ENCODE results near the gene ITGA3.
A peak's percentile ranks its signal among the peaks of the same experiment; 100 is the strongest.
"Not testable (repeated sequence)": the region's sequence is repeated elsewhere in the genome, so short reads cannot be mapped to it uniquely, and the experiment has no call there.

Gene ITGA3

DNA sequence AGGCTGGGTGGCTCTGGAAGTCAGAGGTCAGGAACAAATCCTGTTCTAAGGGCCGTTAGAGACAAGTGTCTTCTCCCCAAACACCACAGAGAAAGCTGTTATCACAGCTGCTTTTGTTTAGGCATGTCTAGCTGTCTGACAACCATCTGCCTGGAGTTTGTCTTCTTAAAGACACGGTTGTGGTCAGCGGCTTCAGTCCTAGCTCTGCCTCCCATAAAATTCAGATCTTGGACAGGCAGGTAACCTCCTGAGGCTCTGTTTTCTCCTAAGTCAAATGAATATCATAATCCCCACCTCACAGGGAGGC is 2.3 kb upstream of the ITGA3 start:
- no peak for DNase-seq

DNA sequence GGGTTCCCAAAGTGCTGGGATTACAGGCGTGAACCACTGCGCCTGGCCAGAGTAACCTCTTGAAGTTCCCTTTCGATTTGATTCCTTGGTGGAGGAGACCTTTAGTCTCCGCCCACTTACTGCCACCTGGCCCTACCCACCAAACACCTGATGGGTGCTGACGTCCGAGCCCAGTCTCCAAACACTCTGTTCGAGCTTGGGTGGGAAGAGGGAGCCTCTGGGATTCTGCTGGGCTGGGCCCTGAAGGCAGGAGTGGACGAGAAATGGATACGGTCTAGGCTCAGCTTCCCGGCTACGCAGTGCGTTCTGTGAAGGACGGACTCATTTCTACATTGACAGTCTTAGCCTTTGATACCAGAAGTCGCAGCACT is 870 bp upstream of the ITGA3 start:
- no peak for DNase-seq

DNA sequence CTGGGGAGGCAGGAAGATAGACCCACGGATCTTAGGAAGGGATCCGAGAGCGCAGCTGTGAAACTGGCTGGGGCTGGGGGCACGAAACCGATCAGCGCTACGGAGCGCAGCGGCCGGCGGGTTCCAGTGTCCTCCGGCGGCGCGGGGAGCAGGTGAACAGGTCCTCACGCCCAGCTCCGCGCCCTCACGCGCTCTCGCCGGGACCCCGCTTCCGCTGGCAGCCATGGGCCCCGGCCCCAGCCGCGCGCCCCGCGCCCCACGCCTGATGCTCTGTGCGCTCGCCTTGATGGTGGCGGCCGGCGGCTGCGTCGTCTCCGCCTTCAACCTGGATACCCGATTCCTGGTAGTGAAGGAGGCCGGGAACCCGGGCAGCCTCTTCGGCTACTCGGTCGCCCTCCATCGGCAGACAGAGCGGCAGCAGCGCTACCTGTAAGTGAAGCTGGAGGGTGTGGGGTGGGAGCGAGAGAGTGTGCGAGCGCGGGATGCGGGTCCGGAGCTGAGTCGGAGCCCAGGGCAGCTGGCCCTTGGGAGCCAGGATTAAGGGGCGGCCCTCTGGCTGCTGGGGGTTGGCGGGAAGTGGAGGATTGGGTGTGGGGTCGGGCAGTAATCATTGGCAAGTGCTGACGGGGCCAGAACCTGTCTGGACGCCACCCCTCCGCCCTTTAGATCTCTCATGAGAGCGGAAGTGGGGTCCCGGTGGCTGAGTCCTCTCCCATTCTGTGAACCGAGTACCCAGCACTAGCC is 479 bp downstream of the ITGA3 start:
- no peak for DNase-seq

DNA sequence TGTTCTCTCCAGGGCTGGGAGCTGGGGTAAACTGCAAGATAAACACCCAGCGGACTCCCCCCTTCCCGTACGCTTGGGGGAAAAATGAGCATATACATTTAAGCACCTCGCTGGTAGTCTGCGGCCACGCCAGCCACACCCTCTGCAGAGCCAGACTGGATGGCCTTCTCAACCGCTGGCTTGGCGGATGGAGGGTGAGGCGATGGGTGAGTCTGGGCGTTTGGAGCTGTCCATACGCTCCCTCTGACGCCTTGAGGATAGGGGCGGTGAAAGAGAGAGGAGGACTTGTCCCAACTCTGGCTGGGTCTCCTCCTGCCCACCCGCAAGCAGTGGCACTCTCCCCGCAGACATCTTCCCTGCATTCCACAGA is 1.0 kb downstream of the ITGA3 start:
- no peak for DNase-seq

DNA sequence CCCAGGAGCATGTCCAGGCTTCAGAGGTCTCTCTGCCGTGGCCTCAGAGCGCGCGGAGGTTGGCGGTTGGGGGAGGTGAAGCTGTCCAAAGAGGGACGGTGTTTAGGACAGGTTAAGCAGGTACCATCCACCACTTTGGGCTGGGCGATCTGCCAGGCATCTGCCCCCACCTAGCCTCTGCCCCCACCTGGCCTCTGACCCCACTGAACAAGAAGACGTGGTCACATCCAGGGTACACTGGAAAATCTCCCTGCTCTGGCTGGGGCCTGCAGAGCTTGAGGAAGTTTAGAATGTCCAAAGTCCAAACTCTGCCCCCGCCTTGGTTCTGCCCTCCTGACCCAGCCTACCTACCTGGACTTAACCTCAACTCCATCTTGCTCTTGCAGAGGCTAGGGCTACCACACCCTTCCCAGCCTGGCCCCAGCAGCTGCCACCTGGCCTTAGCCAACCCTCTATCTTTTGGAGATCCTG is 1.6 kb downstream of the ITGA3 start:
- no peak for DNase-seq

DNA sequence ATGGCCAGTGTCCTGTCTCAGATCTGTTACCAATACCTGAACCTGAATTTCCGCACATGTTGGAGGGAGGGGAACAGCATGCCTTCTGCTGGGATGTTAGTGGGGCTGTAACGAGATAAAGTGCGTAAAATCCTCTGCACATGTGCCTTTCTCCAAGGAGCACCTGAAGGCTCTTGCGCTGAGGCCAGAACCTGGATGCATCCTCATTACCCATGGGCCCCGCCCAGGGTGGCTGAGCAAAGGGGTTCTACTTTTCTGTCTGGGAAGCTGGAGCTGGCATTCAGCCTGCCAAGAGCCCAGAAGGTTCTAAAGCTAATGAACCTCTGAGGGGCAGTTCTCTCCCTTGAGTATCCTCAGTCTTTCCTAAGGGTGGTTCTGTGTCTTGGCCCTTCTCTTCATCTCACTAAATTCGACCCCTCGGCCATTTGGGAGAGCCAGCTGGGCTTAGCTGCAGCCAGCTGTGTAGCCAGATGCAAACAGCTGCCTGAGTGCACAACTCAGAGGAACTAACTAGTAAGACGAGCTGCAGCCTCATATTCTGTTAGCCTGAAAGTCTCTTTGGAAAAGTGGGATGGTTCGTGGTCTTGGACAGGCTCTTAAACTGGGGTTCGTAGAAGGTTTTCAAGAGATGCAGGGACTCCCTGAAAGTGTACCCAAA is 2.5 kb downstream of the ITGA3 start:
- no peak for DNase-seq

DNA sequence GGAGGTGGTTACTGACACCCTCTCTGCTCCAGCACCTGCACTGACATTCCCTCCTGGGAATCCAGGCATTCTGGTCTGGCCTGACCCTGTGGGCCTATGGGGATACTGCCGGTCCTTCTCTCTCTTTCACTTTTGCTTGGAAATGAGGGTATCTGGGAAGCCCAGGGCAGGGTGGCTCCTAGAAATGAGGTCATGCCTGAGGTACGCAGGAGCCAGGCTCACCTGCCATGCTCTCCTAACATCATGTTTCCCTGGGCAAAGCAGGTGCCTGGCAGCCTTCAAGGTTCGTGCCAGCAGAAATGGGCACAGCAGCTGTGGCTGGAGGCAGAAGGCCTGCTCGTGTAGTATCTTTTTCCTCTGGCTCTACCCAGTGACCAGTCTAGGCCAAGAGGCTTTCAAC is 3.3 kb downstream of the ITGA3 start:
- no peak for DNase-seq

DNA sequence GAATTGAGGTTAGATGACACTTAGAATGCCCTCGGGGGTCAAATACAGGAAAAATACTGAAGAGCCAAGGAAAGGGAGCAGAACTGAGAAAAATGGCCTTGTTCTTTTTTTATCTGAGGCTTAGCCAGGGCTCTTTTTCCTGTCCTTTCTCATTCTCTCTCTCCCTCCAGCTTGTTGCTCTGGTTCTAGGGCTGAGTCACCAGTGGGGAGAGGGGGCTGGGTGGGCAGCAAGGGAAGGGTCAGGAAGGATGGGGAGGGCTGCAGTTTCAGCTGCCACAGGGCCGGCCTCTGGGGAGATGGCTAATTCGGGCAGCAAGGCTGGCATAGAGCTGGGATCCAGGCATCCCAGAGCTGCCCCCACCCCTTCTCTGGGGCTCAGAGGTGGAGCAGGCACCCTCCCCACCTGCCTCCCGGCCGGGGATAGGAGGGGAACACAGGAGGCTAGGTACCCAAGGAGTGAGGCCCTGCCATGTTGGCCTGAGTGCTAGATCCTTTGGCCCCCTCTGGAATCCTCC is 3.9 kb downstream of the ITGA3 start:
- DNase-seq: no peak

DNA sequence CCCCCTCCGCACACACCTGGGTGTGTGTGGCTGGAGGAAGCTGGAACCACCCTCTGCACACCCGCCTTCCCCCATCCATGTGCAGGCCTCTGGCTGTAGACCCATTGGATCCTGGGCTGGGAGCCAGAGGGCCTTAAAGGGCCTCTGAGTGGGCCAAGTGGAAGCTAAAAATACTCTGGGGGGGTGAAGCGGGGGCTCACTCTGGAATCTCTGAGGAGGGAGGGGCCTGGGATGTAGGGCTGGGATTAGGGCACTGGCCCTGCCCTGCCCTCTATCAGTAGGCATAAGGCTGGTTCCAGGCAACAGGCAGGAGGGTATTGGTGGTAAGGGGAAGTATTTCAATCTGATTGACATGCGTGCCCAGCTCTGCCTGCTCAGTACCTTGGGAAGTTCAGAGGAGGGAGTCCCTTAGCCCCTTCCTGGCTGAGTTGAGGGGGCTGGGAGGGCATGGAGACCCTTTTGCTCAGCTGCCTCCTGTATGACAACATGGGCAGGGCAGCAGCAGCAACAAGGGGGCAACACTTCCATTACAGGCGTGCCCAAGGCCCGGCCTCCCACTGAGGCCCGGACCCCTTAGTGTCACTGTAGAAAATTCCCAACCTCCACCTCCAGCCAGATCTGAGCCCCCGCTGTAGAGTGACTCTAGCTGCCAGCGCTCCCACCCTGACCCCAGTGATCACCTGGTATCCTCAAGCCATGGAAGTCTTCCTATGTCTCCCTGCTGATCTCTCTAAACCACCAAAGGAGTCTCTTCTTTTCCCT is 5.2 kb downstream of the ITGA3 start:
- DNase-seq: no peak

DNA sequence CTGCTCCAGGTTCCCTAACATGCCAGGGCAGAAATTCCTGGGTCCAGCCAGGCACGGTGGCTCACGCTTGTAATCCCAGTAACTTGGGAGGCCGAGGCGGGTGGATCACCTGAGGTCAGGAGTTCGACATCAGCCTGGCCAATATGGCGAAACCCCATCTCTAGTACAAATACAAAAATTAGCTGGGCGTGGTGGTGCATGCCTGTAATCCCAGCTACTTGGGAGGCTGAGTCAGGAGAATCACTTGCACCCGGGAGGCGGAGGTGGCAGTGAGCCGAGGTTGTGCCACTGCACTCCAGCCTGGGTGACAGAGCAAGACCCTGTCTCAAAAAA is 5.8 kb downstream of the ITGA3 start:
- DNase-seq: not testable (repeated sequence)

DNA sequence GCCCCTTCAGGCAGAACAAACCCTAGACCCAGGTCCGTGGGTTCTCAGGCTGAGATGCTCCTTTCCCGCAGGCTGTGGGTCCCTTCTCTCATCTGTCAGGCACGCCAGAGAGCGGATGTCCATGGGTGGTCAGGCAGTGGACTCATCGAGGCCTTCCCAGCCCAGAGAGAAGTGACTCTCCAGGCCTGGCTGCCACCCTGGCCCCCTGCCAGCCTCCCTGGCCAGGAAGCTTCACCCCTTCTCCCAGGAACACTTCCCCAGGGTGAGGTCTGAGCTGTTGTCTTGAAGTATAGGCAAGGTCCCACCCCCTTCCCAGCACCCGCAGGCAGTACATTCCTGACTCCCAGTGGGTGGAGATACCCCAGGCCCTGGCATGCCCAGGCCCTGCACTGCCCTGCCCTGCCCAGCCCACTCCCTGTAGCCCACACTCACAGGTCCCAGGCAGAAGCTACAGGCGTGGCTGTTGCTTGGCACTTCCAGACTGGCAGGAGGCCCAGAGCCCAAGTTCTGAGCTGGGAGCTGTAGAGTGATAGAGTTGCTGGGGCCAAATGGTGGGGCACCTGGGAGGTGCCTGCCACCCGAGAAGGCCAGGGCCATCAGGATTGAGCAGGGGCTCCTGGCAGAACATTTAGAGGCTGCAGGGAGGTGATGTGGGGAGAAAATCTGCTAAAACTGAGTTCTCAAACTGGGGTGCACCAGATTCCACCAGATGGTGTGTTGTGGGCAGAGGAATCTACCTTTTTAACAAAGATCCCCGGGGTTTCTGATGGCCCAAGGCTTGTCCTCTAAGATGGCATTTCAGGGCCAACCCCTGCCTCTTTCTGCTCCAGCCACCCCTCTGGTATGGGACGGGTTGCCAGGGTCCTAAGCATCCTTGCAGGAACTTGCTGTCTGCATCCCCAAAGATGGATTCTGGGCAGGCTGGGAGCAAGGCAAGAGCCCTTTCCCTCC is 6.7 kb downstream of the ITGA3 start:
- peak; percentile 30 for DNase-seq

DNA sequence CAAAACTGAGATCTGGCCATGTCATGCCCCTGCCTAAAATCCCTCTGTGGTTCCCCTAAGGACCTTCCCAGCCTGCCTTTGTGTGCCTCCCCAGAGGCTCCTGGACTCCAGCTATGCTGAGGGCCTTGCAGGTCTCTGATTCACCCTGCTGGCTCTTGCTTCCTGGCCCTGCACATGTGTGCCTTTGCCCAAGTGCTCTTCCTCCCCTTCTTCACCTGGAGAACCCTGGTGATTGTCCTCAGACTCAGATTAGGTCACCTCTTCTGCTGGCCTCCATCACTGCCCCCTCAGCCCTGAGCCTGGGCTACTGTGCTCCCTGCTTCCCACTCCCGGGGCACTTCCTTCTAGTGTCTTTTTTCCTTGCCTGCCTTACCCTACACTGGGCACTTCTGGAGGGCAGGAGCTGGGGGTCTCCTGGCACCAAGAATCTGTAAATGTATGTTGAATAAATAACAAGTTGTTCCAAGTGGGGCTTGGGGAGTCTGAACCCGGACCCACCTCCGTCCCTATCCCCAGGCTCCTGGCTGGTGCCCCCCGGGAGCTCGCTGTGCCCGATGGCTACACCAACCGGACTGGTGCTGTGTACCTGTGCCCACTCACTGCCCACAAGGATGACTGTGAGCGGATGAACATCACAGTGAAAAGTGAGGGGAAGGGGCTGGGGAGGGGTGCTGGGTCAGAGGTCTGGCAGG is 7.8 kb downstream of the ITGA3 start:
- no peak for DNase-seq

DNA sequence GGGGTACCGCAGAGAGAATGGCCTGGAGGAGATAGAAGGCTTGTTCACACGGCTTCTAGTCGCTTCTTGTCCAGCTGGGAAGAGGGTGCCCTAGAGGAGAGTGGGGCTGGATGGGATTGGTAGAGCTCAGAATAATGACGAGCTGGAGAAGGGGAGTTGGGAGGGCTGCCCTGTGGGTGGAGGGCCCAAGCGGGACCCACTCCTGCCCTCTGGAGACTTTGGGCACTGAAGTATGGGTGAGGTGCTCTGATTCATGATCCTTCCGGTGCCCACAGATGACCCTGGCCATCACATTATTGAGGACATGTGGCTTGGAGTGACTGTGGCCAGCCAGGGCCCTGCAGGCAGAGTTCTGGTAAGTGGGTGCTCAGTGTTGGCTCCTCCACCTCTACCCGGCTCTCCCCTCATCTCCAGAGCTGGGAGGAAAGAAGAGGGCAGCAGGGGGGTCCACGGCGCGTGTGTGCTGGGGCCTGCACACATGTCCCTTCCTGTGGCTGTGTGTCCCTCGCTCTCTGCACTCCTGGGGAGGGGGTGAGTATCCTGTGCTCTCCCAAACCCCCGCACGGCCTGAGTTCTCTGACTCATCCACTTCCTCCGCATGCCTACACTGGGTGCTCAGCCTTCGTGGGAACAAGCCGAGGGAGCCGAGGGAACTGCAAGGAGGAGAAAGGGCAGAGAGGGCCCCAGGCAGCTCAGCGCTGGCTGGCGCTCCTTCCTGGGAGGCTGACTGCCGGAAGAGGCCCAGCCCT is 8.5 kb downstream of the ITGA3 start:
- peak; percentile 19 for DNase-seq

DNA sequence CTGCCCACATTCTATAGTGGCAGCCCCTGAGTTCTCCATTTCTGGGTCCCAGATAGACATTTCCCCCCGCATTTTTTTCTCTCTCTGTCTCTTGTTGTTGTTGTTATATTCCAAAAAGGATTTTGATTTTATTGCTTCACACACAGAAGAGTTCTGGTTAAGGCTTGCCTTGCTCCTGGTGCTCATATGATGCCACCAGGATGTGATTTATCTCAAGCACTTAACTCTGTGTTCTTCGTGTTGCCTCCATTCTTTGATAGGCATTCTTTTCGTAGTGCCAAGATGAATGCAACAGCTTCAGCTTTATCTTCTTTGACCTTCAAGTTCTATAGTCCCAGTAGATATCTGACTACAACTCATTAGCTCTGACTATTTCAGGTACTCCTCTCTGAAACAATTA is 9.1 kb downstream of the ITGA3 start:
- DNase-seq: no peak

DNA sequence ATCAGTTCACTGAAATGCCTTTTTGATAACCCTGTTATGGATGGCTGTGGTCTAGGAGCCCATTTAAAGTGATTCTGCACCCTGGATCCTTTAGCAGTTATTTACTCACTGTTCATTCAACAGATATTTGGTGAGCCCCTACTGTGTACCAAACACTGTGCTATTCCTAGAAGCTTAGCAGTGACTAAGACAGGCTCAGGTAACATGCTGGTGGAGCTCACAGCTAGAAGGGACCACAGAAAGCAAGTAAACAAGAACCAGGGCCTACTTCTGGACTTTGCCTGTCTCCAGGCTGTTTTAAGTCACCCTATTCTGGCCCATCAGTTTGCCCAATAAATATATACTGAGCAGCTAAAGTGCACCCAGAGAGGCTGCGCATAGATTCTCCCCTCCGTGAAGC is 11.1 kb downstream of the ITGA3 start:
- no peak for DNase-seq

DNA sequence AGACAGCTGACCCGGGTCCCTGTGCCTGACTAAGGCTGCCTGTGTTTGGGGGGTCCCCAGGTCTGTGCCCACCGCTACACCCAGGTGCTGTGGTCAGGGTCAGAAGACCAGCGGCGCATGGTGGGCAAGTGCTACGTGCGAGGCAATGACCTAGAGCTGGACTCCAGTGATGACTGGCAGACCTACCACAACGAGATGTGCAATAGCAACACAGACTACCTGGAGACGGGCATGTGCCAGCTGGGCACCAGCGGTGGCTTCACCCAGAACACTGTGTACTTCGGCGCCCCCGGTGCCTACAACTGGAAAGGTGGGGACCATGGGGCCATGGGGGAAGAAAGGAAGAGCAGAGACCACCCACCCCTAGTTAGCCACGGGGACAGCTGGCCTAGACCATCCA is 12.1 kb downstream of the ITGA3 start:
- no peak for DNase-seq

DNA sequence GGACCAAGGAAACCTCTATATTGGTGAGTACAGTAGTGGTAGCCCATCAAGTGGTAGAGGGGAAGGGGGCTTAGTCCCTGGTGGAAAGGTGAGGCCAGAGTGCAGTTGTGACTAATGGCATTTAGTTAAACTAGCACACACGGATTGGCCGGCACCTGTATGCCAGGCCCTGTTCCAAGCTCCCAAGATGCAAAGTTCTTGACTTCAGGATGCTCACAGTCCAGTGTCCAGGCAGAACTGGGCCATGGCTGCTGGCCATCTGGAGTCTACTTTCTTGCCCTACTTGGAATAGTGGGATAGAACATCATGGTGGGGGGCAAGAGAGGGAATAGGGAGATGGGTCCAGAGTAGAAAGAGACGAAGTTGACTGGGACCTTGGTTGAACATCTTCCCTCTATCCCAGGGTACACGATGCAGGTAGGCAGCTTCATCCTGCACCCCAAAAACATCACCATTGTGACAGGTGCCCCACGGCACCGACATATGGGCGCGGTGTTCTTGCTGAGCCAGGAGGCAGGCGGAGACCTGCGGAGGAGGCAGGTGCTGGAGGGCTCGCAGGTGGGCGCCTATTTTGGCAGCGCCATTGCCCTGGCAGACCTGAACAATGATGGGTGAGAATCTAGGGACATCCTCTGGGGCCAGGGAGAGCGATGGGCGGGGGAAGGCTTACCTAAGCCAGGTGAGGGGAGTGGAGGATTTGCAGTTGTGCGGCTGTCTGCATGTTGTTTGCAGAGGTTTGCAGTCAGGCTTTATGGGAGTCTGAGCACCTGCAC is 15.2 kb downstream of the ITGA3 start:
- no peak for DNase-seq

DNA sequence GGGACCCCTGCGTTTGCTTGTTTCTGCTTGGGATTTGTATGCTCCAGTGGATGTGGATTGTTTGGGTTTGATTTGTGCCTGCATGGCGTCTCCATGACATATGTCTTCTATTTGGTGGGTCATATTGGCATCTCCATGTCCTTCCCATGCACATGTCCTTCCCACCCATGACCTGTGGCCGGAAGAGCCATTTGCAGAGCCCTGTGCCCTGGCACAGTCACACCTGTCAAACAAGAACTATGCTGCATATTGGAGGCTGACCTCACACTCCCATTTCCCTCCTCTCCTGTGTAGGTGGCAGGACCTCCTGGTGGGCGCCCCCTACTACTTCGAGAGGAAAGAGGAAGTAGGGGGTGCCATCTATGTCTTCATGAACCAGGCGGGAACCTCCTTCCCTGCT is 15.8 kb downstream of the ITGA3 start:
- DNase-seq: no peak

DNA sequence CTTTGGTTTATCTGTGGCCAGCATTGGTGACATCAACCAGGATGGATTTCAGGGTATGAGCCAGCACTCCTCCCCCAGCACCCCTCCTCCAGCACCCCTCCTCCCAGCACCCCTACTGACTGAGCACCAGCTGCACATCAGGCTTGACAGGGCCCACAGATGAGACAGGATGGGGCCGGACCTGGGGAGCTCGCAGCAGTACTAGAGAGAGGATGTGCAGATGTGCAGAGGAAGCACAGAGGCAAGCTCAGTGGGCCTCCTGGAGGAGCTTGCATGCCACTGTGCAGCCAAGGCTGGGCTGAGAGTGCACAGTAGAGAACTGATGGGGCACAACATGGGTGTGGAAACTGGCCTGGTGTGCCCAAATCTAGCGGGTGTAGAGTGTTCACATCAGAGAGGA is 16.2 kb downstream of the ITGA3 start:
- DNase-seq: no peak

DNA sequence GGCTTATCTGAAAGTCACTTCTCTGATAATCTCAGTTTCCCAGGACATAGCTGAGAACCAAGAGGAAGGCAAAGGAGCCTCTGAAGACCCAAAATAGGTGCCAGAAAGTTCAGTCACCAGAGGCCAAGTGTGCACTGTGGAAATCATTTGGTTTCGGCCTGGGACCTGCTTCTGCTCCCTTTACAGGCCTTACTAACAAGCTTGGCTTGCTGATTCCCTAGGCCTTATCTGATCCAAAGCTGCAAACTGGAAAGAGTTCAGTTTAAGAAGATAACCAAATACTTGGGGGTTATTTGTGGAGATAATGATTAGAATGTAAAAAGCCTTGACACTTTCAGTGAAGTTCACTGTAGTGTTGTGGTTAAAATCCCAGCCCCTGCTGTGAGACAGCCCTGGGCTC is 17.0 kb downstream of the ITGA3 start:
- no peak for DNase-seq

DNA sequence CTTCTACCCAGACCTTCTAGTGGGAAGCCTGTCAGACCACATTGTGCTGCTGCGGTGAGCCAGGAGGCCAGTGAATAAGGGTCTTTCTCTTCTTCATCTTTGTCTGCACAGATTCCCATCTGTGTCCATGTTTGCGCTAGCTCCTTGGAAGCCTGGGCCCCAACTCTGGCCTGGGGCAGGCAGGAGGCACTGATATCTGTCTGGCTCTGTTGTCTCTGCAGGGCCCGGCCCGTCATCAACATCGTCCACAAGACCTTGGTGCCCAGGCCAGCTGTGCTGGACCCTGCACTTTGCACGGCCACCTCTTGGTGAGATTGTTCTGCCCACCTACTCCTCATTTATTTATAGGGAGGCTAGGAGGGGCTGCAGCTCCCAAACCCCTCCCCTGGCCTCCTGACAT is 18.3 kb downstream of the ITGA3 start:
- no peak for DNase-seq

All from GOT3 (cell line).